ENCODE results near the gene NEK10.
"Not testable (repeated sequence)": the region's sequence is repeated elsewhere in the genome, so short reads cannot be mapped to it uniquely, and the experiment has no call there.

The NEK10 gene

DNA sequence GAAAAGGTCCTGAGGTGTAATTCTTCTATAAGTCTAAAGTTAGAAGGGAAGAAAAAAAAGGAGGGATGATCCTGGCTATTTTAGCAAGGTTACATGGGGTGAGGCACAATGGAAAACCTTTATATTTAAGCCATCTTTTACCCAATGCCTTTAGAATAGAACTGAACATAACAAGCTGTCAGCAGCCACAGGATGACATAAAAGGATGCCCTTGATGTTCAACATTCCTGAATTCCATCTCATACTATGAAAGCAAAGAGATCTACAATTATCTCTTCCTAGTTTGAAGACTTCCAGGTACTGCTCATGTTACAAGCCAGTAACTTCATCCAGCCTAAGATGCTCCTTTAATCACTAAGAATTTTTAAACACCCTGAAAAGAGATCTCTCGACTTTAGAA, 26.9 kb downstream of the NEK10 start:
- no peaks in the 10 kb centered on the region for H3K9me3 ChIP-seq
- no peak overlapping the region for H3K27ac ChIP-seq
- H3K36me3 ChIP-seq = no peaks in the 10 kb centered on the region
- TF ChIP-seq, protein P1, sequence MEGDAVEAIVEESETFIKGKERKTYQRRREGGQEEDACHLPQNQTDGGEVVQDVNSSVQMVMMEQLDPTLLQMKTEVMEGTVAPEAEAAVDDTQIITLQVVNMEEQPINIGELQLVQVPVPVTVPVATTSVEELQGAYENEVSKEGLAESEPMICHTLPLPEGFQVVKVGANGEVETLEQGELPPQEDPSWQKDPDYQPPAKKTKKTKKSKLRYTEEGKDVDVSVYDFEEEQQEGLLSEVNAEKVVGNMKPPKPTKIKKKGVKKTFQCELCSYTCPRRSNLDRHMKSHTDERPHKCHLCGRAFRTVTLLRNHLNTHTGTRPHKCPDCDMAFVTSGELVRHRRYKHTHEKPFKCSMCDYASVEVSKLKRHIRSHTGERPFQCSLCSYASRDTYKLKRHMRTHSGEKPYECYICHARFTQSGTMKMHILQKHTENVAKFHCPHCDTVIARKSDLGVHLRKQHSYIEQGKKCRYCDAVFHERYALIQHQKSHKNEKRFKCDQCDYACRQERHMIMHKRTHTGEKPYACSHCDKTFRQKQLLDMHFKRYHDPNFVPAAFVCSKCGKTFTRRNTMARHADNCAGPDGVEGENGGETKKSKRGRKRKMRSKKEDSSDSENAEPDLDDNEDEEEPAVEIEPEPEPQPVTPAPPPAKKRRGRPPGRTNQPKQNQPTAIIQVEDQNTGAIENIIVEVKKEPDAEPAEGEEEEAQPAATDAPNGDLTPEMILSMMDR (IDR thresholded peaks at IDR 0.05) = no peak
- no peak overlapping the region for H3K4me3 ChIP-seq (ENCODE audit: low read depth in 1 of 2, low read length in 1 of 2)
- H3K27me3 ChIP-seq = no peaks in the 10 kb centered on the region
- H3K4me1 ChIP-seq (ENCODE audit: control insufficient read depth in 1 of 2, insufficient read depth in 1 of 2, low read depth in 1 of 2, low read length in 1 of 2) = no peaks in the 10 kb centered on the region

DNA sequence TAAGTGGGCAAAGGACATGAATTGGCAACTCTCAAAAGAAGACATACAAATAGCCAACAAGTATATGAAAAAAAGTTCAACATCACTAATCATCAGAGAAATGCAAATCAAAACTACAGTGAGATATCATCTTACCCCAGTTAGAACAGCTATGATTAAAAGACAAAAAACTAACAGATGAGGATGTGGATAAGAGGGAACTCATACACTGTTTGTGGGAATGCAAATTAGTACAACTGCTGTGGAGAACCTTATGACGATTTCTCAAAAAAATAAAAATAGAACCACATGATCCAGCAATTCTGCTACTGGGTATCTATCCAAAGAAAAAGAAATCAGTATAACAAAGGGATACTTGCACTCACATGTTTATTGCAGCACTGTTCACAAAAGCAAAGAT, 28.6 kb downstream of the NEK10 start:
- H3K27ac ChIP-seq = no peak overlapping the region
- no peaks in the 10 kb centered on the region for H3K36me3 ChIP-seq
- no peaks in the 10 kb centered on the region for H3K4me1 ChIP-seq (ENCODE audit: control insufficient read depth in 1 of 2, insufficient read depth in 1 of 2, low read depth in 1 of 2, low read length in 1 of 2)
- H3K4me3 ChIP-seq (ENCODE audit: low read depth in 1 of 2, low read length in 1 of 2) = no peak overlapping the region
- TF ChIP-seq, protein P1 (IDR thresholded peaks at IDR 0.05) = no peak
- no peaks in the 10 kb centered on the region for H3K9me3 ChIP-seq
- H3K27me3 ChIP-seq = no peaks in the 10 kb centered on the region

DNA sequence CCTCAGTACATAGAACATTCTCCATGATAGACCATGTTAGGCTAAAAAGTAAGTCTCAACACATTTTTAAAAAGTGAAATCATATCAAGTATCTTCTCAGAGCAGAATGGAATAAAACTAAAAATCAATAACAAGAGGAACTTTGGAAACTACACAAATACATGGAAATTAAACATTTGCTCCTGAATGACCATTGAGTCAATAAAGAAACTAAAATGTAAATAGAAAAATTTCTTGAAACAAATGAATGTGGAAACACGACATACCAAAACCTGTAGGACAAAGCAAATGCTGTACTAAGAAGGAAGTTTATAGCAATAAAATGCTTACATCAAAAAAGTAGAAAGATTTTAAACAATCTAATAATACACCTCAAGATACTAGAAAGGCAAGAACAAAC, 33.6 kb downstream of the NEK10 start:
- Histone ChIP-seq H3K36me3 (no peaks in the 10 kb centered on the region), H3K9me3 (no peaks in the 10 kb centered on the region), H3K4me1 (ENCODE audit: control insufficient read depth in 1 of 2, insufficient read depth in 1 of 2, low read depth in 1 of 2, low read length in 1 of 2) (no peaks in the 10 kb centered on the region), H3K4me3 (ENCODE audit: low read depth in 1 of 2, low read length in 1 of 2) (no peak overlapping the region), H3K27me3 (no peaks in the 10 kb centered on the region), H3K27ac (no peak overlapping the region)
- TF ChIP-seq, protein P1 (IDR thresholded peaks at IDR 0.05) = no peak

DNA sequence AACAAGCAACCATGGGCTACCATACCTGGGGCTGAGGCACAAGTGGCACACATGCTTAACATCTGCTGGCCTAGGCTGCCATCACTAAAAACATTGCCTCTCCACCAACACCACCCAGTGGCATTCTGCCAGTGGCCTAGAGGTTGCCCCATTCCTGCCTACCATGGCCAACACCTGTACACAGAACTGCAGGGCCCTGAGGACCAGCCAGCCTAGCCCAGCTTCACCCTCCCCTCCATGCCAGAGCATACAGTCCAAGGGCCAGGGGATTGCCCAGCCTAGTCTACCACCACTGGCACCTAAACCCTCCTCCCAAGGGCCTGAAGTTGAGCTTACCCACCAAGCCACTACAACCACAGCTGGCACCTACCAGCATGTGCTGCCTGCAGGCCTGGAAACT, 35.3 kb downstream of the NEK10 start:
- TF ChIP-seq, protein P1 (IDR thresholded peaks at IDR 0.05) = no peak
- H3K27me3 ChIP-seq = no peaks in the 10 kb centered on the region
- no peak overlapping the region for H3K4me3 ChIP-seq (ENCODE audit: low read depth in 1 of 2, low read length in 1 of 2)

DNA sequence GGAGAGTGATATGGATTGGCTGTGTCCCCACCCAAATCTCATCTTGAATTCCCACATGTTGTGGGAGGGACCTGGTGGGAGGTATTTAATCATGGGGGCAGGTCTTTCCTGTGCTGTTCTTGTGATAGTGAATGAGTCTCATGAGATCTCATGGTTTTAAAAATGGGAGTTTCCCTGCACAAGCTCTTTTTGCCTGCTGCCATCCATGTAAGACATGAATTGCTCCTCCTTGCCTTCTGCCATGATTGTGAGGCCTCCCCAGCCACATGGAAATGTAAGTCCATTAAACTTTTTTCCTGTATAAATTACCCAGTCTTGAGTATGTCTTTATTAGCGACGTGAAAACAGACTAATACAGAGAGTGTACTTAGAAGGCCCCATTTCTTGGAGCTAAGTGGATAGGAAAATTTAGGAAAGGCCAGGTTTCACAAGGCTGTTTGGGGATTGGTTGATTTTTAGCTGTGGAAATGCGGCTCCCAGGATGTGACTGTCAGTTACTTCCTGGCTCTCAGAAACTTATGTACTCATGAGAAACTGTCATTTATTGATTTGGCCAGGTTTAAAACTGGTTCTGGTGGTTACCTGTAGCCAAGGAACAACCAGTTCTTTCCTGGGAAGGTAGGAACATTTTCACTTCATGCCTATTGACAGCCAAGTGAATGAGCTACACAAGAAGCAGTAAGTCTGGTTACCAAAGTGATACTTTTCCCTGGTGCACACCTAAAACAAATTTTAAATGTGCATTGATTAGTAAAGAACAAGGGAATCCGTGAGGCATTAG, 40.0 kb downstream of the NEK10 start:
- not testable (repeated sequence) for H3K4me3 ChIP-seq (ENCODE audit: low read depth in 1 of 2, low read length in 1 of 2); H3K9me3 ChIP-seq; H3K36me3 ChIP-seq; H3K4me1 ChIP-seq (ENCODE audit: control insufficient read depth in 1 of 2, insufficient read depth in 1 of 2, low read depth in 1 of 2, low read length in 1 of 2); H3K27ac ChIP-seq; H3K27me3 ChIP-seq

More for the DNA sequence above, 35.3 kb downstream of the NEK10 start:
- Histone ChIP-seq H3K4me1 (ENCODE audit: control insufficient read depth in 1 of 2, insufficient read depth in 1 of 2, low read depth in 1 of 2, low read length in 1 of 2) (no peaks in the 10 kb centered on the region), H3K27ac (no peak overlapping the region), H3K36me3 (no peaks in the 10 kb centered on the region), H3K9me3 (no peaks in the 10 kb centered on the region)

DNA sequence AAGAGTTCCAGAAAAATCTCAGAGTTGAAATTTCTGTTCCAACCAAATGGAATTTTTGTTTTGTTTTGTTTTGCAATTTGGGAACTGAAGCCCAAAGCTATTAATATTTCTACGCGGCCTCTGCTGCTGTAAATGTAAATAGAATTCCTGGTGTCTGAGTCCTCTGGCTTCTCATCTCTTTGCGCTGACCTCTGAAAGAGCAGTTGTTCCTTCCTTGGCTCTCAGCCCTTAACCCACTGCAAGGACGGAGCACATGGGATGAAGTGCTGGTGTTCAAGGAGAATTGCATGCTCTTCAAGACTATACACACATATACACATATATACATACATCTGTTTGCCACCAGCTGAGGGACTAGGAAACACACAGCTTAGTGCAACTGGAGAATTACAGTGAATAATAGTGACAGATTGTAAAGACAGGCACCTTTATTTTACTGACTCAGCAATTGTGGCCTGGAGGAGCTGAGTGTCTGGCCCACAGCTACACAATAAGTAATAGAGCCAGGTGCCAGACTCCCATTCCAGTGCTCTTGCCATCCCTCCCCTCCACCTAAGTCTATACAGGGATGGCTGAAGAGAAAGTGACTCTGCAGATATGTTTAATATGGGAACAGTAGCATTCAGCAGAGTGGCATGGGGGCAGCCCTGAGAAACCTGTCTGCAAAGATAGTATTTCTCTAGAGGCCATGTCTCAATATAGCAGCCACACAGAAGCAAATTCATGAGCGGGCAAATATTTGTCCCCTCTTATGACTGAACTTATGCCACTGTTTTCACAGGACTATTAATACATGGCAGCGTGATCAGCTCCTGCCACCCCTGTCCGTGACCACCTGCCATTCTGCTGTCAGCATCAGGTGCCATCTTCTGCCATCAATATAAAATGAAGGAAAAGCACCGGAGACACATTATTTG, 42.3 kb downstream of the NEK10 start:
- TF ChIP-seq, protein P1 (IDR thresholded peaks at IDR 0.05) = no peak
- Histone ChIP-seq H3K27ac (no peak overlapping the region), H3K27me3 (no peaks in the 10 kb centered on the region), H3K36me3 (no peaks in the 10 kb centered on the region), H3K4me3 (ENCODE audit: low read depth in 1 of 2, low read length in 1 of 2) (no peak overlapping the region), H3K9me3 (no peaks in the 10 kb centered on the region), H3K4me1 (ENCODE audit: control insufficient read depth in 1 of 2, insufficient read depth in 1 of 2, low read depth in 1 of 2, low read length in 1 of 2) (no peaks in the 10 kb centered on the region)
